MM.1S (cell line): ENCODE data around the gene COQ9.

Experiments used
- DNase-seq: peaks from one replicate; pipeline ENCODE4 v3.0.0-alpha.2; 2015
- H2AFZ ChIP-seq: fragments of 300-600 bp; sonication (generic); 2 replicates; pipeline ENCODE4 v1.6.0; 2016; ENCODE audit warnings: antibody characterized with exemption, low read length
- H3F3A ChIP-seq: fragments of 300-600 bp; sonication (generic); 2 replicates; pipeline ENCODE4 v1.6.1; 2016; ENCODE audit warnings: mild to moderate bottlenecking, antibody characterized with exemption, low read length, moderate library complexity, mixed read lengths; ENCODE audit not compliant: insufficient read depth
- H3K27ac ChIP-seq: fragments of 300-600 bp; sonication (generic); 2 replicates; pipeline ENCODE4 v1.5.1; 2016; ENCODE audit warnings: mild to moderate bottlenecking, low read length
- H3K27me3 ChIP-seq: fragments of 300-600 bp; sonication (generic); replicated peaks from 2 replicates; pipeline ENCODE4 v1.6.0; 2016; ENCODE audit warnings: low read length; ENCODE audit not compliant: insufficient read depth
- H3K36me3 ChIP-seq: fragments of 300-600 bp; sonication (generic); replicated peaks from 2 replicates; pipeline ENCODE4 v1.6.1; 2016; ENCODE audit warnings: mild to moderate bottlenecking, low read length, mixed read lengths; ENCODE audit not compliant: insufficient read depth
- H3K4me1 ChIP-seq: fragments of 300-600 bp; sonication (generic); 2 replicates; pipeline ENCODE4 v1.6.1; 2016; ENCODE audit warnings: low read length, mixed read lengths
- H3K4me2 ChIP-seq: fragments of 300-600 bp; sonication (generic); 2 replicates; pipeline ENCODE4 v1.6.0; 2016; ENCODE audit warnings: low read depth, low read length
- H3K4me3 ChIP-seq: fragments of 300-600 bp; sonication (generic); 2 replicates; pipeline ENCODE4 v1.5.1; 2016; ENCODE audit warnings: low read length, mixed read lengths
- H3K79me2 ChIP-seq: fragments of 300-600 bp; sonication (generic); 2 replicates; pipeline ENCODE4 v1.6.1; 2016; ENCODE audit warnings: mixed run types, low read length, mixed read lengths
- H3K9ac ChIP-seq: fragments of 300-600 bp; sonication (generic); 2 replicates; pipeline ENCODE4 v1.6.1; 2016; ENCODE audit warnings: low read length, mixed read lengths
- H3K9me2 ChIP-seq: fragments of 300-600 bp; sonication (generic); replicated peaks from 2 replicates; pipeline ENCODE4 v1.6.1; 2016; ENCODE audit warnings: mild to moderate bottlenecking, low read length, mixed read lengths; ENCODE audit not compliant: insufficient read depth
- H3K9me3 ChIP-seq: fragments of 300-600 bp; sonication (generic); replicated peaks from 2 replicates; pipeline ENCODE4 v1.6.1; 2016; ENCODE audit warnings: mild to moderate bottlenecking, low read length, mixed read lengths; ENCODE audit not compliant: insufficient read depth
- H4K20me1 ChIP-seq: fragments of 300-600 bp; sonication (generic); 2 replicates; pipeline ENCODE4 v1.6.1; 2016; ENCODE audit warnings: mild to moderate bottlenecking, low read length, moderate library complexity, mixed read lengths; ENCODE audit not compliant: insufficient read depth
- EZH2 ChIP-seq: fragments of 300-600 bp; sonication (generic); optimal IDR thresholded peaks from 2 replicates; pipeline ENCODE3; 2017; ENCODE audit warnings: low read depth, mild to moderate bottlenecking, antibody characterized with exemption, low read length, mixed read lengths
- EZH2phosphoT487 ChIP-seq: fragments of 300-600 bp; sonication (generic); IDR thresholded peaks from 2 replicates; pipeline ENCODE4 v1.6.1; 2018; ENCODE audit warnings: antibody characterized with exemption, low read length
- TF ChIP-seq, protein P1 (sequence below): fragments of 300-600 bp; sonication (generic); IDR thresholded peaks from 2 replicates; pipeline ENCODE4 v1.5.1; 2016; ENCODE audit warnings: antibody characterized with exemption, low read length, mixed read lengths

Gene COQ9

GRCh38 chr16:57423152-57423551 lies 24.1 kb upstream of the COQ9 start:
- no peaks in the 10 kb centered on the region for H3K9me3 ChIP-seq
- H3K9ac ChIP-seq = no peak overlapping the region
- no peaks in the 10 kb centered on the region for H3K36me3 ChIP-seq
- H4K20me1 ChIP-seq = no peaks in the 10 kb centered on the region
- H2AFZ ChIP-seq = no peak overlapping the region
- no peaks in the 10 kb centered on the region for H3K27me3 ChIP-seq
- no peaks in the 10 kb centered on the region for H3K79me2 ChIP-seq
- no peak overlapping the region for H3K4me2 ChIP-seq
- H3K4me3 ChIP-seq = no peak overlapping the region
- H3K27ac ChIP-seq = no peak overlapping the region
- no peak for DNase-seq
- H3K4me1 ChIP-seq = no peaks in the 10 kb centered on the region
- no peaks in the 10 kb centered on the region for H3K9me2 ChIP-seq
- no peaks in the 10 kb centered on the region for H3F3A ChIP-seq
- TF ChIP-seq EZH2phosphoT487 (no peak), EZH2 (no peak)
- TF ChIP-seq, protein P1, sequence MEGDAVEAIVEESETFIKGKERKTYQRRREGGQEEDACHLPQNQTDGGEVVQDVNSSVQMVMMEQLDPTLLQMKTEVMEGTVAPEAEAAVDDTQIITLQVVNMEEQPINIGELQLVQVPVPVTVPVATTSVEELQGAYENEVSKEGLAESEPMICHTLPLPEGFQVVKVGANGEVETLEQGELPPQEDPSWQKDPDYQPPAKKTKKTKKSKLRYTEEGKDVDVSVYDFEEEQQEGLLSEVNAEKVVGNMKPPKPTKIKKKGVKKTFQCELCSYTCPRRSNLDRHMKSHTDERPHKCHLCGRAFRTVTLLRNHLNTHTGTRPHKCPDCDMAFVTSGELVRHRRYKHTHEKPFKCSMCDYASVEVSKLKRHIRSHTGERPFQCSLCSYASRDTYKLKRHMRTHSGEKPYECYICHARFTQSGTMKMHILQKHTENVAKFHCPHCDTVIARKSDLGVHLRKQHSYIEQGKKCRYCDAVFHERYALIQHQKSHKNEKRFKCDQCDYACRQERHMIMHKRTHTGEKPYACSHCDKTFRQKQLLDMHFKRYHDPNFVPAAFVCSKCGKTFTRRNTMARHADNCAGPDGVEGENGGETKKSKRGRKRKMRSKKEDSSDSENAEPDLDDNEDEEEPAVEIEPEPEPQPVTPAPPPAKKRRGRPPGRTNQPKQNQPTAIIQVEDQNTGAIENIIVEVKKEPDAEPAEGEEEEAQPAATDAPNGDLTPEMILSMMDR = no peak

DNA sequence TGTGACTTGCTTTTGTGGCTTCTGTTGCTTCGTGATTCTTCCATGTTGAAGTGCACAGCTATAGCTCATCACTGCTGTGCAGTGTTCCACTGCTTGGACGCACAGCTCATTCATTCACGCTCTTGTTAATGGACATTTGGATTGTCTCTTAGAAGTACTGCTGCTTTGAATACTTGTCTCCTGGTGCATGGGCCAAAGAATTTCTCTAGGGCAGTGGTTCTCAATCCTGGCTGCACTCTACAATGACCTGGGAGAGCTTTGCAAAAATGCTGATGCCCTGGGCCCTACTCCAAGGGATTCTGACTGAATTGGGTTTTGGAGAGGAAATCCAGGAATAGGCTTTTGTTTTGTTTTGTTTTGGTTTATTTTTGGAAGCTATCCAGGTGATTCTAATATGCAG lies 22.7 kb upstream of the COQ9 start:
- Histone ChIP-seq H3K27me3 (no peaks in the 10 kb centered on the region), H2AFZ (no peak overlapping the region), H3F3A (no peaks in the 10 kb centered on the region), H3K9me3 (no peaks in the 10 kb centered on the region), H3K9me2 (no peaks in the 10 kb centered on the region), H3K9ac (no peak overlapping the region), H3K27ac (no peak overlapping the region), H3K4me2 (no peak overlapping the region), H3K36me3 (no peaks in the 10 kb centered on the region), H4K20me1 (no peaks in the 10 kb centered on the region), H3K4me3 (no peak overlapping the region), H3K79me2 (no peaks in the 10 kb centered on the region), H3K4me1 (no peaks in the 10 kb centered on the region)
- DNase-seq = no peak
- TF ChIP-seq EZH2phosphoT487 = no peak
- TF ChIP-seq EZH2 = no peak
- TF ChIP-seq, protein P1 = no peak

GRCh38 chr16:57426356-57426755 lies 20.9 kb upstream of the COQ9 start:
- H3K9me2 ChIP-seq = no peaks in the 10 kb centered on the region
- H3K4me3 ChIP-seq = no peak overlapping the region
- no peaks in the 10 kb centered on the region for H3F3A ChIP-seq
- no peaks in the 10 kb centered on the region for H3K79me2 ChIP-seq
- no peak for TF ChIP-seq EZH2
- TF ChIP-seq, protein P1 = no peak
- TF ChIP-seq EZH2phosphoT487 = no peak
- H3K4me2 ChIP-seq = no peak overlapping the region
- DNase-seq = no peak
- H4K20me1 ChIP-seq = no peaks in the 10 kb centered on the region
- no peak overlapping the region for H3K9ac ChIP-seq
- no peaks in the 10 kb centered on the region for H3K4me1 ChIP-seq
- H3K36me3 ChIP-seq = peaks cover 9% of the 10 kb centered on the region; the same call in 1 of the 2 replicates
- H3K9me3 ChIP-seq = no peaks in the 10 kb centered on the region
- no peaks in the 10 kb centered on the region for H3K27me3 ChIP-seq
- no peak overlapping the region for H3K27ac ChIP-seq
- H2AFZ ChIP-seq = no peak overlapping the region

- Histone ChIP-seq H3K27ac (no peak overlapping the region), H3K4me2 (no peak overlapping the region), H3K36me3 (peaks cover 9% of the 10 kb centered on the region; the same call in 1 of the 2 replicates), H3K79me2 (no peaks in the 10 kb centered on the region), H3K4me1 (no peaks in the 10 kb centered on the region), H3K27me3 (no peaks in the 10 kb centered on the region), H4K20me1 (no peaks in the 10 kb centered on the region), H3K9ac (no peak overlapping the region), H3F3A (no peaks in the 10 kb centered on the region), H3K9me2 (no peaks in the 10 kb centered on the region), H3K4me3 (no peak overlapping the region), H3K9me3 (no peaks in the 10 kb centered on the region), H2AFZ (no peak overlapping the region)
- no peak for DNase-seq
- TF ChIP-seq, protein P1 = no peak
- no peak for TF ChIP-seq EZH2
- no peak for TF ChIP-seq EZH2phosphoT487
Measured at GRCh38 chr16:57427307-57427706, 20.0 kb upstream of the COQ9 start.
